Esophagus muscularis mucosa (tissue), 4 donors: ENCODE measurements around the gene LGALS12. TPM values are rescaled to one million over a fixed set of nuclear protein-coding genes. Genes with fewer than 3 reads are reported as not detected.
"Not testable (repeated sequence)": the region's sequence is repeated elsewhere in the genome, so short reads cannot be mapped to it uniquely, and the experiment has no call there.

Experiments used
- DNase-seq: peaks from one replicate; pipeline ENCODE4 v3.0.0-alpha.2; 2017; ENCODE audit errors: extremely low spot score
- H3K27ac ChIP-seq, 4 donors: fragments of 200-600 bp; sonication (generic); replicated peaks in 1 of 4; 1 replicate in 3 of 4; 2 replicates in 1 of 4; pipeline ENCODE4 v1.5.1; 2016 to 2019; ENCODE audit warnings: mild to moderate bottlenecking in 1 of 4
- H3K27me3 ChIP-seq, 4 donors: fragments of 200-600 bp; sonication (generic); one replicate each; pipeline versions ENCODE4 v1.5.1 to v1.6.0; 2016 to 2019
- H3K36me3 ChIP-seq, 4 donors: fragments of 200-600 bp; sonication (generic); one replicate each; pipeline ENCODE4 v1.5.1; 2016 to 2019
- H3K4me1 ChIP-seq, 4 donors: fragments of 200-600 bp; sonication (generic); one replicate each; pipeline ENCODE4 v1.5.1; 2016 to 2019
- H3K4me3 ChIP-seq, 4 donors: fragments of 200-600 bp; sonication (generic); 1 replicate in 2 of 4; 2 replicates in 2 of 4; pipeline ENCODE4 v1.5.1; 2016 to 2019; ENCODE audit warnings: mild to moderate bottlenecking in 4 of 4, moderate library complexity in 1 of 4
- H3K9me3 ChIP-seq, 4 donors: fragments of 200-600 bp; sonication (generic); 1 replicate in 3 of 4; 2 replicates in 1 of 4; pipeline ENCODE4 v1.5.1; 2016 to 2019
- CTCF ChIP-seq, 3 experiments: fragments of 200-600 bp in 2 of 3; fragments of 450-650 bp in 1 of 3; sonication (generic) in 2 of 3; IDR thresholded peaks; one replicate each; pipeline ENCODE4 v1.5.1; 2017 to 2019; ENCODE audit warnings: antibody characterized with exemption in 3 of 3, mild to moderate bottlenecking in 2 of 3, moderate library complexity in 1 of 3
- EP300 ChIP-seq: sonication (generic); formaldehyde crosslinking; IDR thresholded peaks from one replicate; pipeline ENCODE4 v1.6.1; 2017; ENCODE audit warnings: antibody characterized with exemption
- POLR2A ChIP-seq: fragments of 450-650 bp; IDR thresholded peaks from one replicate; pipeline ENCODE4 v1.6.1; 2017; ENCODE audit warnings: antibody characterized with exemption, moderate library complexity, mild to moderate bottlenecking, low read depth
- POLR2AphosphoS5 ChIP-seq, 2 donors: sonication (generic); formaldehyde crosslinking; IDR thresholded peaks; one replicate each; pipeline ENCODE4 v1.6.1; 2017; ENCODE audit warnings: antibody characterized with exemption in 2 of 2
- WGBS: methylation state at CpG from one replicate; pipeline ENCODE4 v1.1.5; 2018; 5-methylcytosine and 5-hydroxymethylcytosine counted together
- intact Hi-C: fragments of 100-400 bp; cut with DNase I; formaldehyde crosslinking; loops from one replicate; pipeline ENCODE4 v1.15.1; 2023
- total RNA-seq, 4 donors: library from RNA; depleted of rRNA; stranded (reverse); fragments of >200 nt; gene quantifications; one replicate each; pipeline versions ENCODE4 v1.1.0 to v1.2.1, GENCODE V29; 2016

Gene LGALS12
- total RNA-seq, 4 donors from 2014 or later = not detected

- intact Hi-C loops = no loop called here
- H3K36me3 ChIP-seq = peaks cover 0 to 48% (median 10%) of the 10 kb centered on the region in 4 donors
Observed at GRCh38 chr11:63547061-63547460, 41.2 kb downstream of the LGALS12 start.

GRCh38 chr11:63548178-63548577, 42.3 kb downstream of the LGALS12 start:
- no peak for DNase-seq
- Histone ChIP-seq H3K27me3 (no peaks in the 10 kb centered on the region), H3K27ac (no peak overlapping the region), H3K36me3 (peaks cover 0 to 46% (median 10%) of the 10 kb centered on the region in 4 donors), H3K4me3 (no peak overlapping the region), H3K9me3 (no peaks in the 10 kb centered on the region), H3K4me1 (peaks cover 0 to 3% (median 0%) of the 10 kb centered on the region in 4 donors)
- 72% methylated on average over 4 of the region's 4 CpGs for WGBS
- intact Hi-C loops = no loop called here
- TF ChIP-seq EP300 = no peak
- TF ChIP-seq POLR2AphosphoS5 (IDR thresholded peaks at IDR 0.05) = no peak
- no peak for TF ChIP-seq CTCF (IDR thresholded peaks at IDR 0.05)
- TF ChIP-seq POLR2A = no peak

More at GRCh38 chr11:63547061-63547460, 41.2 kb downstream of the LGALS12 start:
- no peaks in the 10 kb centered on the region for H3K9me3 ChIP-seq
- H3K4me1 ChIP-seq = peaks cover 0 to 3% (median 0%) of the 10 kb centered on the region in 4 donors
- H3K27ac ChIP-seq = no peak overlapping the region
- TF ChIP-seq EP300 (no peak), CTCF (IDR thresholded peaks at IDR 0.05) (no peak), POLR2AphosphoS5 (IDR thresholded peaks at IDR 0.05) (no peak), POLR2A (no peak)
- H3K27me3 ChIP-seq = no peaks in the 10 kb centered on the region
- DNase-seq = no peak
- no peak overlapping the region for H3K4me3 ChIP-seq
- 83% methylated on average over 1 of the region's 1 CpG for WGBS

- Histone ChIP-seq H3K4me1 (peaks cover 0 to 3% (median 0%) of the 10 kb centered on the region in 4 donors), H3K27ac (no peak overlapping the region), H3K9me3 (no peaks in the 10 kb centered on the region), H3K36me3 (peaks cover 0 to 34% (median 7%) of the 10 kb centered on the region in 4 donors), H3K4me3 (no peak overlapping the region), H3K27me3 (no peaks in the 10 kb centered on the region)
- 84% methylated on average over 4 of the region's 4 CpGs for WGBS
- intact Hi-C loops = no loop called here
- no peak for DNase-seq
- TF ChIP-seq POLR2A = no peak
- TF ChIP-seq EP300 = no peak
- no peak for TF ChIP-seq CTCF (IDR thresholded peaks at IDR 0.05)
- no peak for TF ChIP-seq POLR2AphosphoS5 (IDR thresholded peaks at IDR 0.05)
Observed at GRCh38 chr11:63549411-63549810, 43.5 kb downstream of the LGALS12 start.

- H3K9me3 ChIP-seq, DNase-seq, intact Hi-C loops, H3K27me3 ChIP-seq, H3K27ac ChIP-seq, H3K4me3 ChIP-seq, H3K4me1 ChIP-seq: not testable (repeated sequence)
- 91% methylated on average over 23 of the region's 31 CpGs for WGBS
- peaks cover 0 to 25% (median 3%) of the 10 kb centered on the region in 4 donors for H3K36me3 ChIP-seq
Observed at GRCh38 chr11:63550156-63550700, 44.3 kb downstream of the LGALS12 start.

GRCh38 chr11:63551091-63551888, 45.4 kb downstream of the LGALS12 start:
- 85% methylated on average over 26 of the region's 27 CpGs for WGBS

More at GRCh38 chr11:63551091-63551888, 45.4 kb downstream of the LGALS12 start:
- H3K27me3 ChIP-seq = no peaks in the 10 kb centered on the region
- H3K4me3 ChIP-seq = no peak overlapping the region
- no peak overlapping the region for H3K27ac ChIP-seq
- TF ChIP-seq CTCF (IDR thresholded peaks at IDR 0.05) (no peak), POLR2A (no peak), POLR2AphosphoS5 (IDR thresholded peaks at IDR 0.05) (no peak), EP300 (no peak)
- no peak for DNase-seq
- H3K4me1 ChIP-seq = peaks cover 0 to 3% (median 0%) of the 10 kb centered on the region in 4 donors
- no peaks in the 10 kb centered on the region for H3K9me3 ChIP-seq
- intact Hi-C loops = no loop called here
- peaks cover 0 to 15% (median 0%) of the 10 kb centered on the region in 4 donors for H3K36me3 ChIP-seq
